ENCODE measurements around the gene L3MBTL4.

DNA sequence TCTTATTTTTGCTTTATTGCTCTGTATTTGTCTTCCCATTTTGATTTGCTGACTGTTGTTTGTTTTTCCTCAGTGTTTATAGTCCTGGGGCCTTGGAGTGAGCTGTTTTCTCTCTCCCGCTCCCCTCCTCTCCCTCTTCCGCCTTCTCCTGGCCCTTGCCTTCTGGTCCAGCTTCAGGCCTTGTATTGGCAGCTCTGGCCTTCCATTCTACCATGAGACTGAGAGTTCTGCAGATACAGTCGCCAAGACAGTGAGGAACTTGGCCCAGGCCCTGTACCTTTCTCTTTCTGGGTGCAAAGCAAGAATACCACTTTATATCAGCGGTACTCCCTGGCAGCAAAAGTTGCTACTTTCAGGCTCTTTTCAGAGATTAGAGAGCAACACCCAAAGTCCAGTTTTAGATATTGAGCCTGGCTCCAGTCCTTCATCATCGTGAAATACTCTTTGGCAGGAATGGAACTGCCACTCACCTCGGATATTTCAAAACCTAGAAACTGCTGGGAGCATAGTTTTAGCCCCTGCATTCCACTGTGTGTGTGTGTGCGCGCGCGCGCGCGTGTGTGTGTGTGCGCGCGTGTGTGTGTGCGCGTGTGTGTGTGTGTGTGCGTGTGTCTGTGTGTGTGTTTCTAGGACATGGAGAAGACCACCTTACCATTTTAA is 17.1 kb upstream of the L3MBTL4 start:
- TF ChIP-seq CTCF (IDR thresholded peaks at IDR 0.05) (no peak), MXI1 (IDR thresholded peaks at IDR 0.05; ENCODE audit: low read depth, low read length) (no peak), TCF12 (IDR thresholded peaks at IDR 0.05) (no peak), RFX5 (IDR thresholded peaks at IDR 0.05; ENCODE audit: low read length) (no peak), NRF1 (IDR thresholded peaks at IDR 0.05; ENCODE audit: low read depth, low read length) (no peak), RCOR1 (IDR thresholded peaks at IDR 0.05; ENCODE audit: low read length) (no peak), MAX (IDR thresholded peaks at IDR 0.05; ENCODE audit: low read depth) (no peak), POLR2AphosphoS5 (IDR thresholded peaks at IDR 0.05; ENCODE audit: low read depth, low read length) (no peak), EZH2phosphoT487 (IDR thresholded peaks at IDR 0.05; ENCODE audit: borderline replicate concordance, low read depth) (no peak)

Data from SK-N-SH (cell line).